Measurements from ENCODE around the gene MPDU1. TPM values are rescaled to one million over a fixed set of nuclear protein-coding genes. Genes with fewer than 3 reads are reported as not detected.

MPDU1 gene
- total RNA-seq, 1 donor from 2014 or later = 157 TPM

- peak in 1 of 3 experiments; percentile 14 for TF ChIP-seq CTCF (IDR thresholded peaks at IDR 0.05)
- peak within 1 kb of the TSS; percentile 89 to 92 for H3K27ac ChIP-seq
- peak in 1 of 2 donors; percentile 81 for DNase-seq (ENCODE audit: low spot score in 2 of 2)
- no peaks in the 10 kb centered on the region for H3K27me3 ChIP-seq
- peak within 1 kb of the TSS; percentile 65 to 74 for H3K4me3 ChIP-seq
- no peaks in the 10 kb centered on the region for H3K9me3 ChIP-seq
- peaks cover 0 to 8% of the 10 kb centered on the region in 2 donors for H3K4me1 ChIP-seq
- intact Hi-C loops (cut with DNase I) = loop anchor here (1.0 kb wide), 1 partner anchor 13 kb away; the partner anchor contains the start of gene SENP3
- peaks cover 4 to 6% of the 10 kb centered on the region in 2 donors for H3K36me3 ChIP-seq
Observed at GRCh38 chr17:7548585-7549400, 34.9 kb upstream of the MPDU1 start, which contains the start of gene TNFSF12. Gene TNFSF12 (plus strand): TSS chr17:7549058. CDS start chr17:7549154, 96 bp downstream.

- H3K27ac ChIP-seq = peak overlapping the region; percentile 89 to 92
- intact Hi-C loops (cut with DNase I) = loop anchor here (1.0 kb wide), 1 partner anchor 12 kb away; the partner anchor contains the start of gene SENP3
Observed at GRCh38 chr17:7549401-7550055, 34.1 kb upstream of the MPDU1 start.

GRCh38 chr17:7550344-7550743, 33.3 kb upstream of the MPDU1 start:
- TF ChIP-seq CTCF (IDR thresholded peaks at IDR 0.05) = no peak
- intact Hi-C loops (cut with DNase I) = no loop called here
- no peaks in the 10 kb centered on the region for H3K27me3 ChIP-seq
- peaks cover 4 to 7% of the 10 kb centered on the region in 2 donors for H3K36me3 ChIP-seq
- H3K4me3 ChIP-seq = peak overlapping the region in 1 of 2 donors; percentile 74
- H3K4me1 ChIP-seq = peaks cover 0 to 8% of the 10 kb centered on the region in 2 donors
- no peaks in the 10 kb centered on the region for H3K9me3 ChIP-seq
- peak overlapping the region; percentile 89 to 92 for H3K27ac ChIP-seq
- DNase-seq (ENCODE audit: low spot score in 2 of 2) = no peak

More at GRCh38 chr17:7549401-7550055, 34.1 kb upstream of the MPDU1 start:
- Histone ChIP-seq H3K27me3 (no peaks in the 10 kb centered on the region), H3K9me3 (no peaks in the 10 kb centered on the region), H3K4me1 (peaks cover 0 to 8% of the 10 kb centered on the region in 2 donors), H3K36me3 (peaks cover 4 to 7% of the 10 kb centered on the region in 2 donors), H3K4me3 (peak overlapping the region; percentile 65 to 74)
- no peak for TF ChIP-seq CTCF (IDR thresholded peaks at IDR 0.05)
- DNase-seq (ENCODE audit: low spot score in 2 of 2) = no peak

GRCh38 chr17:7551396-7551795, 32.3 kb upstream of the MPDU1 start:
- Histone ChIP-seq H3K9me3 (no peaks in the 10 kb centered on the region), H3K36me3 (peaks cover 4 to 7% of the 10 kb centered on the region in 2 donors), H3K4me1 (peaks cover 0 to 8% of the 10 kb centered on the region in 2 donors), H3K27ac (no peak overlapping the region), H3K27me3 (no peaks in the 10 kb centered on the region), H3K4me3 (no peak overlapping the region)
- DNase-seq (ENCODE audit: low spot score in 2 of 2) = peak in 1 of 2 donors; percentile 59
- intact Hi-C loops (cut with DNase I) = no loop called here
- no peak for TF ChIP-seq CTCF (IDR thresholded peaks at IDR 0.05)

GRCh38 chr17:7552621-7553051, 31.0 kb upstream of the MPDU1 start:
- intact Hi-C loops (cut with DNase I) = no loop called here
- peak in 1 of 2 donors; percentile 57 for DNase-seq (ENCODE audit: low spot score in 2 of 2)
- Histone ChIP-seq H3K27ac (no peak overlapping the region), H3K9me3 (no peaks in the 10 kb centered on the region), H3K27me3 (no peaks in the 10 kb centered on the region), H3K36me3 (peaks cover 4 to 7% of the 10 kb centered on the region in 2 donors), H3K4me3 (no peak overlapping the region), H3K4me1 (peaks cover 0 to 11% of the 10 kb centered on the region in 2 donors)
- TF ChIP-seq CTCF (IDR thresholded peaks at IDR 0.05) = no peak
